HG02938 (cell line): ENCODE data around the gene AGA.

Experiments used
- ATAC-seq: cut with Tn5 transposase; IDR thresholded peaks from one replicate; pipeline ENCODE4 v1.9.1; 2021; ENCODE audit warnings: mild to moderate bottlenecking, moderate library complexity; ENCODE audit not compliant: unreplicated experiment

The AGA gene

GRCh38 chr4:177391287-177391686 is 51.0 kb downstream of the AGA start:
- ATAC-seq, result no peak

DNA sequence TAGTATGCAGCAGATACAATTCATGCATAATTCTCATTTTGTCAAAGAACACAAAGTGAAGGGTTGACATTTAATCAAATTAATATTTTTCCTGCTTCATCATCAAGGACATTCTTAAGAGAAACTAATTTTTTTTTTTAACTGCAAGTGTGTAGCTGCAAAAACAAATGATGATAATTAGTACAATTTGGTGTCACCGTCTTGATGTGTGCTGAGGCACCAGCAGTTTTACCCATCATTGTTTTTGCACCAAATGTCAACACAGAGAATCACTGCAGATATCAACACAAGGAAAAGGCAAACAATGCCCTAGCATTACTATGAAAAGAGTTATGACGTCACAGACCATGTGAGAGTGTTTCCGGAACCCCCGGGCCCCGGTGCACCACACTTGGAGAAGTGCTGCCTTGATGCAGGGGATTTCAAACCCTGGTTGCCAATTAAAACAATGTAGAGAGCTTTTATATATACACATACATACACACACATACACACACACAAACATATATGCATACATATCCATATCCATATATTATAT is 55.9 kb downstream of the AGA start:
- ATAC-seq, result no peak

GRCh38 chr4:177385576-177386277 is 56.5 kb downstream of the AGA start:
- no peak for ATAC-seq

GRCh38 chr4:177384856-177385397 is 57.3 kb downstream of the AGA start:
- ATAC-seq, result no peak

- no peak for ATAC-seq
These were observed 60.4 kb downstream of the AGA start for GRCh38 chr4:177381762-177382310.
